ENCODE results near the gene PRELID3B.

GRCh38 chr20:59017493-59018231 is 24.9 kb downstream of the PRELID3B start:
- no peak for TF ChIP-seq CTCF (conservative IDR thresholded peaks at IDR 0.05)
- TF ChIP-seq ZFX (IDR thresholded peaks at IDR 0.05): no peak

All from C4-2B (cell line).